HG03064 (cell line): ENCODE data around the gene AGBL2.
A peak's percentile ranks its signal among the peaks of the same experiment; 100 is the strongest.
"Not testable (repeated sequence)": the region's sequence is repeated elsewhere in the genome, so short reads cannot be mapped to it uniquely, and the experiment has no call there.

ENCODE experiments used
- ATAC-seq: cut with Tn5 transposase; IDR thresholded peaks from one replicate; pipeline ENCODE4 v1.9.1; 2021; ENCODE audit warnings: low read depth; ENCODE audit not compliant: unreplicated experiment

The AGBL2 gene

DNA sequence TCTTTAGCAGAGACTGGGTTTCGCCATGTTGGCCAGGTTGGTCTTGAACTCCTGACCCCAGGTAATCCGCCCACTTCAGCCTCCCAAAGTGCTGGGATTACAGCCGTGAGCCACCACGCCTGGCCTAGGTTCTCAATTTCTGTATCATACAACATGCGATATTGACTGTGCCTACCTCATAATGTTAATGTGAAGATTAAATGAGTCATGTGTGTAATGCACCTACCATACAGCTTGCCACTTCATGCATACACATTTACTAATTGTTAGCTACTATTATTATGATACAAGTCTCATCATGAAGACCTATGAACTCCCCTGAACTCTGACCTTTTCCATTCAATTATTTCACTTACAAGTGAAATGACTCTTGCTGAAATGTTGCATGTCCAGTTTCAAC lies 25.7 kb downstream of the AGBL2 start:
- no peak for ATAC-seq

DNA sequence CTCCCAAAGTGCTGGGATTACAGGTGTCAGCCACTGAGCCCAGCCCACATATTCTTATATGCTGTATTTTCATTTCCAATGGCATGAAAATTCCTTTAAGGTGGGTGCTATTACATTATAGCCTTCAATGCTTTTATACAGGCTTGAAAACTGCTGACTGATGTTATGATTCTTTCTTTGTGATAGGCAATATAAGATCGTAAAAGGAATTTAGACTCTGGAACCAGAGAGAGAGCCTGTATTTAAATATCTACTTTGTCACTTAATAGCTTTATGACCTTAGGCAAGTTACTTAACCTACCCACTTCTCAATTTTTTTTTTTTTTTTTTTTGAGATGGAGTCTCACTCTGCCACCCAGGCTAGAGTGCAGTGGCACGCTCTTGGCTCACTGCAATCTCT lies 26.2 kb downstream of the AGBL2 start:
- ATAC-seq = no peak

DNA sequence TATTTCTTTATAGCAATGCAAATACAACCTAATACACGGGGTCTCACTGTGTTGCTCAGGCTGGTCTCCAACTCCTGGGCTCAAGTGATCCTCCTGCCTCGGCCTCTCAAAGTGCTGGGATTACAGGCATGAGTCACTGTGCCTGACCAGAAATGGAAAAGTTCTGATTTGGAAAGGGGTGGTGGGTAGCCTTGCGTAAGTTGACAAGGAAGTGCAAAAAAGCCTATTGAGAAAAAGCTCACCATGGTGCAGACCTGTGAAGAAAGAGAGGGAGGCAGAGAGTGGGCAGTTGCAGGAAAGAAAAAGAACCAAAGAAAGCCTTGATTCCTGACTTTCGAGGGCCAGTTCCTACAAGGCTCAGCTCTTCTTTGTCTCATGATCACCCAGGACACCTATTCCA lies 27.1 kb downstream of the AGBL2 start:
- no peak for ATAC-seq

DNA sequence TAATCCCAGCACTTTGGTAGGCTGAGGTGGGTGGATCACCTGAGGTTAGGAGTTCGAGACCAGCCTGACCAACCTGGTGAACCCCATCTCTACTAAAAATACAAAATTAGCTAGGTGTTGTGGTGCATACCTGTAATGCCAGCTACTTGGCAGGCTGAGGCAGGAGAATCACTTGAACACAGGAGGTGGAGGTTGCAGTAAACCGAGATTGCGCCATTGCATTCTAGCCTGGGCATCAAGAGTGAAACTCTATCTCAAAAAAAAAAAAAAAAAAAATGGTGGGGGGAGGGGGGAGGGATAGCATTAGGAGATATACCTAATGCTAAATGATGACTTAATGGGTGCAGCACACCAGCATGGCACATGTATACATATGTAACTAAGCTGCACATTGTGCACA lies 28.5 kb downstream of the AGBL2 start:
- ATAC-seq = not testable (repeated sequence)

DNA sequence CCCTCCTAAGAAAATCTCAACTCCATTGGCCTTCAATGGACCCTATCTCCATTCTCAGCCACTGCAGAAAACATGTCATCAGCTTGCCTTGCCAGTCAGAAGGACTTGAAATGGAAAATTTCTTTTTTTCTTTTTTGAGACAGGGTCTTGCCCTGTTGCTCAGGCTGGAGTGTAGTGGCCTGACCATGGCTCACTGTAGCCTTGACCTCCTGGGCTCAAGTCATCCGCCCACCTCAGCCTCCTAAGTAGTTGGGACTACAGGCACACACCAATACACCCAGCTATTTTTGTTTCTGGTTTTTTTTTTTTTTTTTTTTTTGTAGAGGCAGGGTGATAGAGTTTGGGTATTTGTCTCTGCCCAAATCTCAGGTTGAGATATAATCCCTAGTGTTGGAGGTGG lies 29.0 kb downstream of the AGBL2 start:
- no peak for ATAC-seq

DNA sequence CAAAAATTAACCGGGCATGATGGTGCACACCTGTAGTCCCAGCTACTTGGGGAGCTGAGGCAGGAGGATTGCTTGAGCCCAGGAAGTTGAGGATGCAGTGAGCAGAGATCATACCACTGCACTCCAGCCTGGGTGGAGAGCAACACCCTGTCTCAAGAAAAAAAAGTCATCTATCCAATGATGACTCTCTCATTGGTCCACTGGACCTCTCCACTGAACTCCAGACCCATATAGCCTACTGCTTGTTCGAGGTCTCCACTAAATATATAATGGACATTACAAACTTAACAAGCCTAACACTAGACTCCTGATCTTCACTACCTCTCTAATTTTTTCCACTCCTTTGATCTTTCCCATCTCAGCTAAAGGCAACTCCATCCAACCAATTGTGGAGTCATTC lies 39.3 kb downstream of the AGBL2 start:
- ATAC-seq = no peak

DNA sequence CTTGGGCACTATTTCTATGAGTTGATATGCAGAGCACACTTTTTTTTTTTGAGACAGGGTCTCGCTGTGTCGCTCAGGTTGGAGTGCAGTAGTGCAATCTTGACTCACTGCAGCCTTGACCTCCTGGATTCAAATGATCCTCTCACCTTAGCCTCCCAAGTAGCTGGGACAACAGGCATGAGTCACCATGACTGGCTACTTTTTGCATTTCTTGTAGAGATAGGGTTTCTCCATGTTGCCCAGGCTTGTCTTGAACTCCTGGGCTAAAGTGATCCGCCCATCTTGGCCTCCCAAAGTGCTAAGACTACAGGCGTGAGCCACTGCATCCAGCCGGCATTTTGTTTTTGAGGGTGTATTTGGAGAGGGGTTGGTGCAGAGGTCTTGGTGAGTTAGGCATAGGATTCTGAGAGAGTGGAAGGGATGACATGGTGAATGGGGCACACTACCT lies 42.9 kb downstream of the AGBL2 start:
- no peak for ATAC-seq

DNA sequence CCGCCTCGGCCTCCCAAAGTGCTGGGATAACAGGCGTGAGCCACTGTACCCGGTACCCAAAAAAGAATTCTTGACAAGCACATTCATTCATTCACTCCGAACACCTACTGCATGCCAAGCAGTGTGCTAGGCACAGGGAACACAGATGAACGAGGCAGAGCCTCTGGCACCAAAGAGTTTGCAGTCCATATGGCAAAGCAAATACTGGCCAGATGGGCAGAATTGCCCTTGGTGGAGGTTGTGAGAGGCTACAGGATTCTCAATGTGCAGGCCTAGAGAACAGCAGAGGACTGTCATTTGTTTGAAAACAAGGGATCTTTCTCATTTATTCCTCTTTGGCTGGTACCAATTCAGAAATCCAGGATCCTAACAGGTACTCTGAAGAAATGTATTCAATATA lies 45.3 kb downstream of the AGBL2 start:
- no peak for ATAC-seq

DNA sequence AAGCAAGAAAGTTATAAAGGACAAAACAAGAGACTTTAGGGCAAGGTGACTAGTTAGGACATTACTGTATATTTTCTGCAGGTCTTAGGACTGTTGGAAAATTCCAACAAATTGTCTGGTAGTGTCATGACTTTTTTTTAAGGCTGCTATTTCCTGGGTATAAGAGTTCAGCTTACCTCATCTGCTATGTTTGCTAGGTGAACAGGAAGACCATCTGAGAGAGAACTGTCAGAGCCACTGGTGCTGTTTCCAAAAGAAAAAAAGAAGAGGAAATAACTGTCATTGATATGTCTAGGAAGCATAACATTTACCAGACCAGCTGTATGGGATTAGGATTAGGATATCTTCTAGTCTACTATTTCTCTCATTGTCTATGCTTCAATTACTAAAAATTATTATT lies 46.5 kb downstream of the AGBL2 start:
- ATAC-seq = no peak

DNA sequence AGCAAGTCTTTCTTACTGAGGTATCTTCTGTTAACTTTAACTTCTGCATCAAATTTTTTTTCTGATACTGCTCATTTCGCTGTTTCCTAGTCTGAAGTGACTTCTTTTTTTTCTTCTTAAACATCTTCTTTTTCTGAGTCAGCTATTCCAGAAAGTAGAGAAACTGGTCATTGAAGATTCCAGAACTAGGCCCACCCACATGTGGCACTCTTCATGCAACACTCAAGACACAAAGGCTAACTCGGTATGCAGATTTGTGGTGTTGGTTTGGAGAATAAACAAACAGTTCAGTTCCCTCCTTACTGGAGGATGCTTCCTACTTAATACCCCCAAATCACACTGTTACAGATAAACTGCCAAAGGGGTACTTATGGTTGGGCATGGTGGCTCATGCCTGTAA lies 47.6 kb downstream of the AGBL2 start:
- ATAC-seq = no peak

DNA sequence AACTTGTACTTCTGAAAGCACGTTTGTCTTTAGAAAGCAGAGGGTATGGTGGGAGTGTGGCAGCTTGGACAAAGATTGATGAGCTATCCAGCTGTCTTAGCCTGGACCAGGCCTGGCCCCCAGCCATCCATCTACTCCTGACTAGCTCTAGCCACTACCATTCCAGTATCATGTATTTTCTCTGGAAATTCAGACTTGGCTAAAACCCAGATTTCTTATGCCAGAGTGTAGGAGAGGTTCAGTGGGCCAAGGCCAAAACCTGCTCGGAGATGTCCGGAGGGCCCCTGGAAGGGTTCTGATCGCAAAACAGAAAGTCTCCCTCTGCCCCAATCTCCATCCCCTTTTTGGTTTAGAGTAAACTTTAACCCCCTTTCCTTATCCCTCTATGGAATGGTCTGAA lies 48.0 kb downstream of the AGBL2 start:
- ATAC-seq = no peak

DNA sequence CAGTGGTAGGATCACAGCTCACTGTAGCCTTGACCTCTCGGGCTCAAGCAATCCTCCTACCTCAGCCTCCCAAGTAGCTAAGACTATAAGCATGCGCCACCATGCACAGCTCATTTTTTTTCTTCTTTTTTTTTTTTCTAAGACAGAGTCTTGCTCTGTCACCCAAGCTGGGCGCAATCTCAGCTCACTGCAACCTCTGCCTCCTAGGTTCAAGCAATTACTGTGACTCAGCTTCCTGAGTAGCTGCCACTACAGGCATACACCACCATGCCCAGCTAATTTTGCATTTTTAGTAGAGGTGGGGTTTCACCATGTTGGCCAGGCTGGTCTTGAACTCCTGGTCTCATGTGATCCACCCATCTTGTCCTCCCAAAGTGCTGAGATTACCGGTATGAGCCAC lies 50.2 kb downstream of the AGBL2 start:
- not testable (repeated sequence) for ATAC-seq

DNA sequence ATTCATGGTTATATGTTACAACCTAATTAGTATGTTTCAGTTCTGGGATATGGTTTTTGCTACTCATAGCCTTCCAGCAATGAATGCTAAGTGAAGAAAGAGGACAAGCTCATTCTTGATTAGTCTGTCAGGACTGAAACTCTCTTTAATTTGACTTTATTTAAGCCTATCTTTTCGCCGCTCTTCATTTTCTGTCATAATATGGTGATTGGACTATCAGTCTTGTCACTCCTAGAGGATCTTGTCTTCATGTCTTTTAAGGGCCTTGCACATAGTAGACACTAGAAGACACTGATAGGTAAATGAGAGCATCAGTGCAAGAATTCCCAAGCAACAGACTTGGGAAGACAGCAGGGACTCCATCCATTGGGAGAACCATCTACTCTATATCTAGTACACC lies 53.9 kb downstream of the AGBL2 start:
- ATAC-seq = no peak

DNA sequence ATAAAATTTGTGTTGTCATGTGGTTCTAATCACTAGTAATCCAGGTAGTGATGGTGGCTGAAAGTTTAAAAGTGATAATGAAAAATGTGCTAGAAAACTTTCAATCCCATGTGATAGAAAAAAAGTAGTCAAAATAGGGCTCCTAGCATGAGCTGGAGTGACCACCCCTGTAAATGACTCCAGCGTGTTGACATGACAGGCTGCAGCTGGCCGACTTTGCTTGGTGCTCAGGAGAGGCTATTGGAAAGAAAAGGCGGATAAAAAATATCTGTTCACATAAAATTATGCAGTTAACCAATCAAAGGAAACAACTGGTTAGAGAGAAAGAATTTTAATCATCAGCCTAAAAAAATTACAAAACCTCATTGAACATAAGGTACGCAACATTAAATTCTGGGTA lies 55.9 kb downstream of the AGBL2 start:
- no peak for ATAC-seq

DNA sequence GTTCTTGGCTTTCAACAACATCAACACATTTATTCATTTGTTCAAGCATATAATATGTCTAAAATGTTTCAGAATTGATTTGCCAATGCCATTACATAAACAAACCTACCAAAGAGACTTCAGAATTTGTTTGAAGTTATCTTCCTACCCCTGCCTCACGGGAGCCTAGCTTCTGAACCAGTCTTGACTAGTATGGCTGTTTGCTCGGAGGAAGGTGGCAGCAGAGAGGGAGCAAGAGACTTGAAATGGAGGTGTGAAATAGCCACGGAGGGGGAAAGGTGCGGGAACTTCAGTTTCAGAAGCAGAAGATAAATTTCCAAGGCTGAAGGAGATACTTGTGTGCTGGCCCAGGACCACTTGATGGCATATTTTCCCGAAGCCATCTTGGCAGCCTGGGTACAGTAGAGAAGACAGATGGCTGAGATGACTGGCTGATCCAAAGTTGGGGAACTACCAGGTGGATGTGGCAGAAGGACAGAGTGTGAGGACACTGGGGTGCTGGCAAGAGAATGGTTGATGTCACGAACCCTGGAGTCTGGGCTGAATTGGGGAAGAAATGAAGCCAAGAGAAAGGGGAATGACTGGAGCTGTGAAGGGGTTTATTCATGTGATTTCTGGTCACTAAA lies 58.8 kb downstream of the AGBL2 start:
- no peak for ATAC-seq

DNA sequence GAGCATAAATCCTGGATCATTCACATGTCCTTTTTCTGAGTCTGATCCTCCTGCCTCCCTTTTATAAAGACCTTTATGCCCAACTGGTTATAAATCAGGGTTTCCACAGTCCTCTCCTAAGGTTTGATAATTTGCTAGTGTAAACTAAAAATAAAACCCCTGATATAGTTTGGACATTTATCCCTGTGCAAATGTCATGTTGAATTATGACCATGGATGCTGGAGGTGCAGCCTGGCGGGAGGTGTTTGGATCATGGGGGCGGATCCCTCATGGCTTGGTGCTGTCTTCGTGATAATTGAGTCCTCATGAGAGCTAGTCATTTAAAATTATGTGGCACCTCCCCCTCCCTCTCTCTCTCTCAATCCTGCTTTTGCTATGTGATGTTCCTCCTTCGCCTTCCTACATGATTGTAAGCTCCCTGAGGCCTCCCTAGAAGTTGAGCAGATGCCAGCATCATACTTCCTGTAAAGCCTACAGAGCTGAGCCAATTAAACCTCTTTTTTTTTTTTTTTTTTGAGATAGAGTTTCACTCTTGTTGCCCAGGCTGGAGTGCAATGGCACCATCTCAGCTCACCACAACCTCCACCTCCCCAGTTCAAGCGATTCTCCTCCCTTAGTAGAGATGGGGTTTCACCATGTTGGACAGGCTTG lies 63.2 kb downstream of the AGBL2 start:
- no peak for ATAC-seq

DNA sequence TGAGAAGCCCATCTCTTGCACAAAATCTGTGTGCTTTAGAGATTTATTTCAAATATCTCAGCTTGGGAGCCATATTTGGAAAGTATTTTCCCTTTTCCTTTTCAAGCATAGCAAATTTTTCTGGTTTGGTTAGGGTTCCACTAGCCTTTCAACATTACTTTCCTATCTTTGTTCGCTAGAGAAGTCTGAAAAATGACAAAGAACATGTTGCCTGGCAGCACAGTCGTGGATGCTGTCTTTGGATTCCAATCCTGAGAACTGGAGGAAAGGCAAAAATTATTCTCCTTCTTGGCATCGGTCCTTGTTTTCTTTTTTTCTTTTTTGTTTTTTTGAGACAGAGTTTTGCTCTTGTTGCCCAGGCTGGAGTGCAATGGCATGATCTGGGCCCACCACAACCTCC lies 65.9 kb downstream of the AGBL2 start:
- no peak for ATAC-seq

DNA sequence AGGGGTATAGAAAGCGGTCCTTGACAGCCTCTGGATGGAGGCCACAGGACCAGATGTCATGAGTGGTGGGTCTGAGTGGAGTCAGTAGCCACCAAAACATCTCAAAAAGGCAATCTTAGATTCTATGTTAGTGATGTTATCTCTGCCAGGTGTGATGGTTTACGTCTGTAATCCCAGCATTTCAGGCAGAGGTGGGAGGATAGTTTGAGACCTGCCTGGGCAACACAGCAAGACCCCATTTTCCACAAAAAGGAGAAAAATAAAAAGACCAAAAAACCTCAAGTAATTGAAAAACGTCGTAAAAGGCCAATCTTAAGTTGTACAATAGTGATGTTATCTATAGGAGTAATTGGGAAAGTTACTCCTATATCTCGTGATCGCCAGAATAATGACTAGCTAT lies 69.2 kb downstream of the AGBL2 start:
- ATAC-seq = no peak

DNA sequence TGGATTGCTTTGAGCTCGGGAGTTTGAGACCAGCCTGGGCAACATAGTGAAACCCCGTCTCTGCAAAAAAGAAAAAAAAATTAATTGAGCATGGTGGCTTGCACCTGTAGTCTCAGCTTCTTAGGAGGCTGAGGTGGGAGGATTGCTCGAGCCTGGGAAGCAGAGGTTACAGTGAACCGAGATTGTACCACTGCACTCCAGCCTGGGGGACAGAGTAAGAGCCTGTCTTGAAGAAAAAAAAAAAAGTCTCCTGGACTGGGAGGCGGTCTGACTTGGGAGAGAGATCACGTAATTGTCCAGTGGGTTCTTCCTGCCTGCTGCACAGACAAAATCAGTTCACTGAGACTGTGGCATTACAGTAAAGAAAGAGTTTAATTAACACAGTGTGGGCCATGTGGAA lies 69.7 kb downstream of the AGBL2 start:
- no peak for ATAC-seq

DNA sequence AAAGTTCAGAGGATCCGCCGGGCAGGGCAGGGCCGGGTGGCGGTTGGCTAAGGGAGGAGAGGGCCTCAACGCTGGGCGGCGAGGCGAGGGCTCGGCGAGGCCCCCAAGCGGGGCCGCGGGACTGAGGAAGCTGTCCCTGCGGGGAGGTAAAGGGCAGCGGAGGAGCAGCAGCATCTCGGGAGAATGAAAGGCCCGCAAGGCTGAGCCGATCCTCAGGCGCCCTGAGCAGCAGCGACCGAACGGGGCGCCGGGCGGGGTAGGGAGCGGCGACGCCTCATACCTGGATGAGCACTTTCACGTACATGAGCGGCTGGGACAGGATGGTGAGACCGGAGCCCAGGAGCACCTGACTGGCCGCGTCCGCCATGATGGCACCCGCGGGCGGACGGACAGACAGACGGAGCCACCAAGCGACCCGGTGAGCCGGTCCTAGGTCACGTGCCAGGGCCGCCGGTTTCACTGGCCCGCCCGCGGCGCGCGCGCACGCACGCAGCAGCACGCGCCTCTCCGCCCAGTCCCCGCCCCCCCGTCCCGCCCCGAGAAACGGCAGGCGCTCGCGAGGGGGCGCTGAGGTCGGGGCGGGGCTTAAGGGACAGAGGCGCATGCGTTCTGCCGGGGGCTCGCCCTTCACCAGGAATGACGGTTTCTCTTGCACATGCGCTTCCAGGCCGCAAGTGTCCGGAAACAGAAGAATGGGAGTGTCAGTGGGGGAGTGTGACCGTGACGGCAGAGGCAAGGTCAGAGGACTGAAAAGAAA lies 72.9 kb downstream of the AGBL2 start, which contains the start of gene MTCH2:
TSS of gene MTCH2 (minus strand) at position 461 of the 757 bp plus-strand sequence. CDS start at position 367, 94 bp downstream.
- ATAC-seq = peak; percentile 85

DNA sequence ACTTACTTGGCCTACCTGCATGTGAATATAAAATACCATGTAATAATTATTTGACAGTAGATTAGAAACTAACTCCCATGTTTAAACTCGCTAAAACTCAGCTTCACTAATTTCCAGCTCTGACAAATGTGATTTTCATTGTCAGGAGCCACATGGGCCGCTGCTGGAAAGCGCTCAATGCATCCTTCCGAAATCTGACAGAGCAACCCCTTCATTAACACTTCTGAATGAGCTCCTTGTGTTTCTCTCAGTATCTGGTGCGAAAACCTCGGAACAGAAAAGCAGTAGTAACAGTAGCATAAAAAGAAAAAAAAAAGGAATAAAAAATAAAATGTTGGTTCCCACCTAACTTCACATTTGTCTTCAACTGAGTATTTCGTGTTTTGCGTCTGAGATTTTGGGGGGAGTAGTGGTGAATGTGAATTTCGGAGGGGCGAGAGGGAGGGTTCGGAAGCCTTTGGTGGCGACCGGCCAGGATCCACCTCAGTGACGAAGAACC lies 73.5 kb downstream of the AGBL2 start:
- no peak for ATAC-seq

DNA sequence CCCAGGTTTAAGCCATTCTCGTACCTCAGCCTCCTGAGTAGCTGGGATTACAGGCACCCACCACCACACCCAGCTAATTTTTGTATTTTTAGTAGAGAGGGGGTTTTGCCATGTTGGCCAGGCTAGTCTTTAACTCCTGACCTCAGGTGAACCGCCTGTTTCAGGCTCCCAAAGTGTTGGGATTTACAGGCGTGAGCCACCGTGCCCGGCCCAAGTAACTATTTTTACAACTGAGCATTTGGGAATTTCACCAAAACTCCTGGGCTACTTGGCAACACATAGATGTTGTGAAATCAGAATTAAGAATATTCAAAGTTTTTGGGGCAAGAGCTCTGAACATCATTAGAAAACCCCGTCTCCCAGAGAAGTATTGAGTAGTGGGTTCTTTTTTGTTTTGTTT lies 74.7 kb downstream of the AGBL2 start:
- not testable (repeated sequence) for ATAC-seq
